HEK293T (cell line): Measurements from ENCODE around the gene ZC3H4.

ENCODE experiments used
- ARNT ChIP-seq: fragments of 450-650 bp; IDR thresholded peaks from 2 replicates; pipeline ENCODE4 v1.6.1; 2017; ENCODE audit warnings: mild to moderate bottlenecking
- BHLHE40 ChIP-seq: fragments of 450-650 bp; IDR thresholded peaks from 2 replicates; pipeline ENCODE4 v1.6.1; 2016; ENCODE audit warnings: mild to moderate bottlenecking, moderate library complexity, borderline replicate concordance
- CTBP1 ChIP-seq: fragments of 450-650 bp; IDR thresholded peaks from 2 replicates; pipeline ENCODE4 v1.6.1; 2016; ENCODE audit warnings: borderline replicate concordance
- ELF4 ChIP-seq: fragments of 450-650 bp; IDR thresholded peaks from 2 replicates; pipeline ENCODE4 v1.6.1; 2017; ENCODE audit warnings: antibody characterized with exemption
- FOXA1 ChIP-seq: fragments of 450-650 bp; IDR thresholded peaks from 2 replicates; pipeline ENCODE4 v1.6.1; 2016; ENCODE audit warnings: mild to moderate bottlenecking
- FOXK2 ChIP-seq: fragments of 450-650 bp; IDR thresholded peaks from 2 replicates; pipeline ENCODE4 v1.6.1; 2016; ENCODE audit warnings: mild to moderate bottlenecking
- FOXM1 ChIP-seq: fragments of 450-650 bp; IDR thresholded peaks from 2 replicates; pipeline ENCODE4 v1.6.1; 2017; ENCODE audit warnings: mild to moderate bottlenecking, borderline replicate concordance
- LEF1 ChIP-seq: fragments of 450-650 bp; IDR thresholded peaks from 2 replicates; pipeline ENCODE4 v1.6.1; 2017; ENCODE audit warnings: mild to moderate bottlenecking, borderline replicate concordance
- NFRKB ChIP-seq: fragments of 450-650 bp; IDR thresholded peaks from 2 replicates; pipeline ENCODE4 v1.6.1; 2016; ENCODE audit warnings: mild to moderate bottlenecking, moderate library complexity
- PKNOX1 ChIP-seq: fragments of 450-650 bp; IDR thresholded peaks from 2 replicates; pipeline ENCODE4 v1.6.1; 2016
- SP1 ChIP-seq: fragments of 450-650 bp; IDR thresholded peaks from 2 replicates; pipeline ENCODE4 v1.6.1; 2017
- SUZ12 ChIP-seq: fragments of 450-650 bp; IDR thresholded peaks from 2 replicates; pipeline ENCODE4 v1.6.1; 2016; ENCODE audit warnings: mild to moderate bottlenecking
- TARDBP ChIP-seq: fragments of 450-650 bp; IDR thresholded peaks from 2 replicates; pipeline ENCODE4 v1.6.1; 2016

GRCh38 chr19:47056411-47056810, 57.2 kb downstream of the ZC3H4 start:
- TF ChIP-seq SP1 (no peak), SUZ12 (no peak), ELF4 (no peak), TARDBP (no peak), NFRKB (no peak), LEF1 (no peak), FOXM1 (no peak), BHLHE40 (no peak), FOXA1 (no peak), PKNOX1 (no peak), FOXK2 (no peak), CTBP1 (no peak), ARNT (no peak)
